Stimulated activated naive CD4-positive, alpha-beta T cell treated with Interleukin-2 at 50 U/mL for 16 hours (primary cell): Measurements from ENCODE around the gene NTRK3.

ENCODE experiments used
- DNase-seq: peaks from one replicate; lab custom pipeline; 2025; lab: John Stamatoyannopoulos, UW

Gene NTRK3

DNA sequence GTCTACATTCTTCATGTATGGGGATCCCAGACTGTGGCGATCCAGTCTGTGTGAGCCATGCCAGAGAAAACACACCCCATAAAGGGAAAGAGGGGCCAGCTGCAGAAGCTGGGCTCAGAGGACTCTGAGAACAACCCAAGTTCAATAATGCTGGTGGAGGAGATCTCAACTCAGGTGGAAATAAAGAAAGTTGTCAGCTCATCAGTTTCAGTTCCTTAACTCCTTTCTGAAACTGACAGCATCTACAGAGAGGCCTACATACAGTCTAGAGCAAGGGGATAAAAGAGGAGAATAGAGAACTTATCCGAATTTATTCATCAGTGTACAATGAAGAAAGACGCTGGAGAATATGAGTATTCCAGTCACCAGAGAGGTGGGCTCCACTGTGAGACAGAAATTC, 77.0 kb downstream of the NTRK3 start:
- DNase-seq, result no peak

DNA sequence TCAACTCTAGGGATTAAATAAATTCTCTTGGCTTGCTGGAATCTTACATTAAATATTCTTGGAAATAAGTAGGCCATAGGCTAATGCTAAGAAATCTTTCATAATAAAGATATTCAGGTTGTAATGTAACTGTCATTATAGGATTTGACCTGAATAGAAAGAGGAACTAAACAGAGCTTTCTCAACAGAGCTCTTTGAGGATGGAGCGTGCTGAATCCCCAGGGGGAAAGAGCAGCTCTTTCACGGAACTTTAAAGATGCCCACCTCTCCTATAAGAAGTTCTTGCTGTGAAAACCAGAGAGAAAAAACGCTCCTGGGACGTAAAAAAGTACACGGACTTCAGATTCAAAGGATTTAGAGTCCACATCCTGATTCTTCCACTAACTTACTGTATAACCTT, 77.9 kb downstream of the NTRK3 start:
- DNase-seq, result no peak

DNA sequence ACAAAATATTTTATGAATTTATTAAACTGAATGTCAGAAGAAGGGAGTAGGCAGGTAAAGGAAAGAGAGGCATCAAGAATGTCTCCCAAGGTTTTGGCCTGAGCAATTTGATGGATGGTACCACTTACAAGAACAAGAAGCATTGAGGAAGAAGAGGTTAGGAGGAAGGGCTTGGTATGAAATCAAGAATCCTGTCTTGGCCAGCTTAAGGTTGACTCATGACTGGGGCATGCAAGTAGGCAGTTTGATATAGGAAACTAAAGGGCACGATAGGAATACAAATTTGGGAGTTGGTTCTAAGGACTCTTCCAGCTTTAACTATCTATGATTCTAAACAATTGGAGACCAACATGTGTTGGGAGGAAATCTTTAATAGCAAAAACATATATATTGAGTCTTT, 79.1 kb downstream of the NTRK3 start:
- DNase-seq, result no peak

DNA sequence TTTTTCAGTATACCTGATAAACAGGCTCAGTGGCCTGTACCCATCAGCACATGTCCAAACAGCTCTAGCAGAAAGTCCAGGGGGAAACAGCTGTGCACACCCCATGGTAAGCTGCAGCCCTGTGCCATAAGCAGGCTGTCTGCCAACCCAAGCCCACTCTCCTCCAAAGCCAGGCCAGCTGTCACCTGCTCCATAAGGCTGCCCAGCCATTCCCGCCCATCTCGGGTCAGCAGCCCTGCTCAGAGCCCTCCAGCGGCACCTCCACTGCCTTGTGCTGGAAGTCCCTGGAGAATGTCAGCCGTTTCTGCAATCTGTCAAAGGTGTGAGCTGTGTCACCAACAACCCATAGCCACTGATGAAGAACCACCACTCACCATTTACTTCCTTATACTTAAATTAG, 82.0 kb downstream of the NTRK3 start:
- no peak for DNase-seq

DNA sequence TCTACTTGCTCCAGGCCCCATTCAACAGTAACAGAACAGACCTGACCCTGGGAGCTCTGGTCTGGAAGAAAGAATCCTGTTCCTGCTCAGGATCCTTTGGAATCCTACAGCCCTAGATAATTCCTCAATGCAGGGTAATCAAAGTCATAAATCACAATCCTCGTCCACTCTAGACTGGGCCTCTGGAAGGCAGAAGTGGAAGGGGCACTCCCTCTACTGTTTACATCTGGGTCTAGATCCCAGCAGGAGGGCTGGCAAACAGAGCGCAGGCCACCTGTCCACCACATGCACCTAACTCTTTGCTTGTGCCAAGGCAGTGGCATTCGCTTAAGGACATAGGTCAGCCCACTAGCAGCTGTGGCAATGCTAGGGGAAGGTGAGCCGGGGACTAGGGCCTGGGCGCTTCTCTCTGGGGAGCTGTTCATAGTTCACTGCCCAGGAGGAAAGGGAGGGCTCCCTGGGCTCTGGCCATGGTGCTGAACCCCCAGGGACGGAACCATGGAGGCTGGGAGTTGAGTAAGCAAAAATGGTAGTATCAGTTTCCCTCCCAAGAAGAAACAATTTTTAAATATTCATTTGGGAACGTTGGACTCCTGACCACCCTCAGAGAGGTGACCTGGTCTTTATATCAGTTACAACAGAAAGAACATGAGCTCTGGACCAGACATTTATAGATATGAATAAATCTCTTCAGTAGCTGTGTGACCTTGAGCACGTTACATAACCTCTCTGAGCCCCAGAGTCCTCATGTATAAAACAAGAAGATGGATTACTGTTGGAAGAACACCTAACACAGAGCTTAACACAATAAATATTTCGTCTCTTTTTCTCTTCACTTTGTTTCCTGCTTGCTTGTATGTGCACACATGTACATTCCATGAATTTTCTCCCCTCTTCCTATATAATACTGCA, 90.2 kb downstream of the NTRK3 start:
- no peak for DNase-seq

DNA sequence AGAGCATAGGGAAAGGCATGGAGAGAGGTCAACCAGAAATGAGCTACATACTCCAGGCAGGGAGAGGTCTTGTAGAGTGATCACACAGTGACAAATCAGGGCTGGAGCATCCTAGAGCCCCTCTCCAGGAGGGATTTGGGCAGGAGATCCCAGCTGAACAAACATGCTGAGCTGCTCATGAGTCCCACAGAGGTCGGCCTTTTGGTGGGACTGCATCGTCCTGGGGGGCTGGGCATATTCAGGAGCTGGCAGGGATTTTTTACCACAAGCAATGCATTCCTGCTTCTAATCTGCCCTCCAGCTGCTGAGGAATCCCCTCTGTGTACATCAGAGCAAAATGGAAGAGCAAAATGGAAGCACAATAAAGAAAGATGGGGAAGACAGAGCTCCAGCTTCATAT, 94.9 kb downstream of the NTRK3 start:
- no peak for DNase-seq

DNA sequence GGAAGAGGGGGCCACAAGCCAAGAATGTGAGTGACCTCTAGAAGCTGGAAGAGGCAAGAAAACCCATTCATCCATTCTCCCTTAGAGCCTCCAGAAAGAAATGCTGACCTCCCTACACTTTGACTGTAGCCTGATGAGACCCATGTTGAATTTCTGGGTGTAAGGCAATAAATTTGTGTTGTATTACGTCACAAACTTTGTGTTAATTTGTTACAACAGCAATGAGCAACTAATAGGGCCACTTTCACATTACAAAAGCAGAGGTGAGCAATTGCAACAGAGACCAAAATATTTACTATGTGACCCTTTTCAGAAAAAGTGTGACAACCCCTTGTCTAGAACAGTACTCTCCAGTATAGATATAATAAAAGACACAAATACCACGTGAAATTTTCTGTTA, 101.2 kb downstream of the NTRK3 start:
- DNase-seq, result no peak

DNA sequence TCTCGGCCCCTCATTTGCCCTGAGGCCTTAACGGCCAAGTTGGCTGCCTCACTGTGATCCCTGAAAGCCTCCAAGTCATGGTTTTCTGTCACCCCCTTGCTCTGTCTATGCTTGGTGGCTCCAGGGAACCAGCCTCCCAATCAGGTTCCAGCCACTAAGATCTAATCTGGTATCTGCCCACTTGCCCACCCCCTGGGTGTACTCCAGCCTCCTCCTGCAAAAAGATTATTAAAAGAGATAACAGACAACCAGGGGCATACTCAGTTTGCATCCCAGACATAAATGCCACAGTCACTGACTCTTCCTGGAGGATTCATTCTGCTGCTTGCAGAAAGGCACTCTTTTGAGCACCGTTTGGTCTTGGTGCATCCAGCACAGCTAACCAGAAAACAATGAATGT, 103.9 kb downstream of the NTRK3 start:
- no peak for DNase-seq

DNA sequence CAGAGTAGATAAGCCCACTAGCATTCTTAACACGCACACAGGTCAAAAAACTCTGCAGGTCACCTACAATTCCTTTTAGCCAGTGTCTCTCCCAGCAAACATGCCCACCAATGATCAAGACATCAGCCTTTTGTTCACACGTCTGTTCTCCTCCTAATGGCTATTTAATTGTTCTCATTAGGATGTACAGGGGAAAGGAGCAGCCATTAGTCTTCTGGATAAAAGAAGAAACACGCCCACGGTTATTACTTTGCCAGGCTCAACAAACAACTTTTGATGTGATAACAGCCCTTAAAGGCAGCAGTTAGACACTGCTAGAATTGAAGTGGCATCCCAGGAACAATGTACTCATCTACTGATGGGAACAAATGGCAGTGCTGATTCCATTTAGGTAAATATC, 108.8 kb downstream of the NTRK3 start:
- no peak for DNase-seq

DNA sequence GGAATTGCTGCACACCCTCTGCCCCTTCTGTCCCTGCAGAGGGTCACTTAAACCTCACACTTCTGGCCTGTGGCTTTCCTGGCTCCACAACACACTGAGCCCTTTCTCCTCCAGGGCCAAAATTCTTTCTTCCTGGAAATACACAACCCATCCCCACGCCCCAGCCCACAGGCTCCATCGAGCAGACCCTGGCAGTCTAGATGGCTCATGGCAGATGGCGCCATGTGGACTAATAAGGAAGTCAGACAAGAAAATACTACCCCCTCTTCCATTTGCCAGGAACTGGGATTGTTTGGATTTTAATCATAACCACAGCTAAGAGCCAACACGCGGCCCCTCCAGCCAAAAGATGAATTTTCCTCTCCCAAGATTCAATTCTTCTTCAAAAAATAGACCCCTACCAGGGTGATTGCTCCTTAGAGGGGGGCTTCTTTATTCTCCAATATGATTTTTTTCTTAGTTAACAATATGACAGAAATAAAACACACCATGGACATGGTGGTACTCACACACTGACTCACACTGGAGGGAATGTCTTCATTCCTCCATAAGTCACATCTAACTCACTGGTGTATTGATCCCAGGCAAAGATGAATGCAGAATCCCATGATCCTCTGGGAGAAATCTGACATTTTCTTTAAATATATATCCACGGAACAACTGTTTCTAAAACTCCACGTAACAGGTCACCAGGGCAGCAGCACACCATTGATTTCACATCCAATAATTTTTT, 111.5 kb downstream of the NTRK3 start:
- no peak for DNase-seq

DNA sequence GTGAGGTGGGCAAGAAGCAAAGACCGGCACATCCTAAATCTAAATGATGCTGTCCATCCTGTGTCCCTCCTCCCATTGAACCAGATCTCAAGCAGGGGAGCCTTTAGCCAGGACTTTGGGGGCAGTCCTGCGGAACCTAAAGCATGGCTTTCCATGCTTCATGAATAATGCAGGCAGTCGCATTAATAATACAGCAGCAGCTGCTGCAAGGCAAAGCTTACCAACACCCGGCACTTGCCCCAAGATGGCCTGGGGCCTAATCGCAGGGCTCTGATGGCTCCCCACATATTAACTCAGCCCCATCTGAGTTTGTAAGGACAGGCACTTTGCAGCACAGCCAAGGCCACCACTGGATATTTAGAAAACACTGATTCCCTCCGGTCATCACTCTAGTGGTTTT, 114.4 kb downstream of the NTRK3 start:
- DNase-seq, result no peak

DNA sequence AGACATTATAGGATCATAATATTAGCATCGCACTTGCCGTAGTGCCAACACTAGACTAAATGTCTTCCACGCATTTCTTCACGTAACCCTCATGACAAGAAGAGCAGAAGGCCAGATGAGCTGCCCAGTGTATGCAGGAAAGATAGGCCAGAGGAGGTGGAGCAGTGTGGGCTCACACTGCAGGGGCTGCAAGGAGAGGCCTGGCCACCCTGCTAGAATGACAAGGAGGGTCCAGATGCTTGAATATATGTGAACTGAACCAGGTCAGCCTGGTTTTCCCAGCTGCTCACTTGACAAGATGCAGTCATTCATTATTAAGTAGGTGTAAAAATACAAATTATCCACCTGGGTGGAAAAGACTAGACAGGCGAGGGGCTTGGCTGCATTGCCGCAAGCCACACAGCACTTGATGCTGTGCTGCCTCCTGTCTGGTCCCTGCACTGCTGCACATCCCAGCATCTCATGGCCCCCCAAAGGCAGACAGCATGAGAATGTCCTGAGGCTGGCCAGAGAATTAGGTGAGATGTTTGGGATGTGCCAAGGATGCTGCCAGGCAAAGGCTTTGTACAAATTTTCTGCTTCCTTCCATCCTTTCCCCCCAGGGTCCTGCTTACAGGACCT, 115.2 kb downstream of the NTRK3 start:
- DNase-seq, result no peak

DNA sequence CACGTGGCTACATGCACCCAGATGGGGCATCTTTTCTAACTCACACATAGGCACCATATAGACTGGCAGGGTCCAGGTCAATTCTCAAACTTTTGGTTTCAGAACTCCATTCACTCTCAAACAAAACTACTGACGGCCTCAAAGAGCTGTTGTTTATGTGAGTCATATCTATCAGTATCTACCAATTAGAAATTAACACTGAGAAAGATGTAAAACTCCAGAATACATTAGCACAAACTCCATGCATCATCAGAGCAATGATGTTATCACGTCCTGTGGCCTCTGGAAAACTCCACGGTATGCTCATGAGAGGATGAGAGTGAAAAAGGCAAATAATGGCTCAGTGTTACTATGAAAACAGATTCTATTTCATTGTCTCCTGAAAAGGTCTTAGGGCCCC, 116.1 kb downstream of the NTRK3 start:
- no peak for DNase-seq

DNA sequence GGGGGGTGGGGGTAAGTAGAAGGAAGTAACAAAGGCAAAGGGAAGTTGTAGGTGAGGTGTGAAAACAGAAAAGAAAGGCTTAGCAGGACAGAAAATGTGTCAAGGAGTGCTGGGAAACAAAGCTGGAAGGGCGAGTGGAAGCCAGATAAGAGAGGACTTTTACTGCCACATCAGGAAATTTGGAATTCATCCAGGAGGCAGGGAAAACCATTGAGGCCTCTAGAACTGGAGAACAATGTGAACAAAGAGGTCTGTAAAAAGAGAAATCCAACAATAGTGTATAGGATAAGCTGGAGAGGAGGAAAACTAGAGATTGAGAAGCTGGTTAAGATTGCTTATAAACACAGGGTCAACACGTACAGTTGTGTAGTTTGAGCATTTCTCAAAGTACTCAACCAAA, 116.6 kb downstream of the NTRK3 start:
- DNase-seq, result no peak

DNA sequence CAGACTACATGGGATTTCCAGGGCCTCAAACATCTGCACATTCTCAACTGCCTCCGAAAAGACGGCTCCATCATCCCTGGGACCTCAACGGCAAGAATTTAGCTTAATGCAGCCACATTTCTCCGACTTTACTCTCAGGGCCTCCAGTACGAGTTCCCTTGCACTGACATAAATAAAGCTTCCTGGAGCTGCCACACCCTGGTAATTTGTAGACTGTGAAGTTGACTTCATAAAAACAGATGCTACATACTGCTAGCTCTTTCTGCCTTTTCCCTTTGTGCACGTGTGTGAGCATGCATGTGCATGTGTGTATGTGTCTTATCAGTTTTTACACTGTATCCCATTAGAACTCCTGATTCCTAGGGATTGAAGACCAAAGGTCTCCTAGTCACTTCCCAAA, 122.7 kb downstream of the NTRK3 start:
- DNase-seq, result no peak

DNA sequence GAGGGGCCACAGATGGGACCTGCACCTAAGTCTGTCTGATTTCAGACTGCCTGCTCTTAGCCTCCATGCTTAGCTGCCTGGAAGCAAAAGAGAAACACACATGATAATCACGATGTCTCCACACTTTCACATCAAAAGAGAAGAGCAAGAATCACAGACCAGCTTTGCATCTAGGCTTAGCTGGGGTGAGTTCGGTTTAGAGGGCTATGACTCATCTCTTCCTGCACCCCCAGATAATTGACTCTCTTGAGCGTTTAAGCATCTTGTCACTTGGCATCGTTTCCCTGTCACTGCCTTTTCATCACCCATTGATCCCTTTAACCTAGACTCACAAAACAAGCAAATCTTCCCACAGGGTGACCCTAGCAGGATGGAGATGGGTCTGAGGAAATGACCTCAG, 124.0 kb downstream of the NTRK3 start:
- no peak for DNase-seq

DNA sequence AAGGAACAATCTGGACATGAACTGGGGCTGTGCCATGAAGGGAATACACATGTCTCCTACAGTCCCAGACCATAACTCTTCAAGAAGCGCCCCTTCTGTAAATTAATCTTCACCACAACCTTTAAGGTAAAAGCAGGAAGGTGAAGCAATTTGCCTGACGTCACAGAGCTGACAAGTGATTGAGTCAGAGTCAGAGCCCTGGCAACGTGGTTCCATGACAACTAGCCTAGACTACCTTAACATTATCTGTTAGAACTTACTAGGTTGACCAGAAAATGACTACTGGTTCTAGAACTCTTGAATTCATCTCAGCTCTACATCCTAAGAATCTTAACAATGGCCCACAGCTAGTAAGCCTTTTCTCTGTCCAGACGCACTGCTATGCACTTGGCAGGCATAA, 124.6 kb downstream of the NTRK3 start:
- no peak for DNase-seq

DNA sequence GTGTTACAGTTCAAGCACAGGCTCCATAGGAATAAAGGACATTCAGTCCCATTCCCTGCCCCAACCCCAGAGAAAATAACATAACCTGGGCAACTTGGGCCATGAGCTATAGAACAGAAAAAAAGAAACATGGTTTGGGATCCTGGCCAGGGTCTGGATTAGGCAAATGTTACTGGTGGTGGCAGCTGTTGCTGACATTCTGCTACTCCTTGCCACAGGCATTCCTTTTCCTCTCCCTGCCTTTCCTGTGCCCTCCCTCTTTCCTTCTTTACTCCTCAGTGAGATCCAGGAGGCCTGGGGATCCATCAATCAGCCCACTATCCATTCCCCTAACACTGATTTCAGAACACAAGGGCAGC, 129.1 kb downstream of the NTRK3 start:
- DNase-seq, result no peak

DNA sequence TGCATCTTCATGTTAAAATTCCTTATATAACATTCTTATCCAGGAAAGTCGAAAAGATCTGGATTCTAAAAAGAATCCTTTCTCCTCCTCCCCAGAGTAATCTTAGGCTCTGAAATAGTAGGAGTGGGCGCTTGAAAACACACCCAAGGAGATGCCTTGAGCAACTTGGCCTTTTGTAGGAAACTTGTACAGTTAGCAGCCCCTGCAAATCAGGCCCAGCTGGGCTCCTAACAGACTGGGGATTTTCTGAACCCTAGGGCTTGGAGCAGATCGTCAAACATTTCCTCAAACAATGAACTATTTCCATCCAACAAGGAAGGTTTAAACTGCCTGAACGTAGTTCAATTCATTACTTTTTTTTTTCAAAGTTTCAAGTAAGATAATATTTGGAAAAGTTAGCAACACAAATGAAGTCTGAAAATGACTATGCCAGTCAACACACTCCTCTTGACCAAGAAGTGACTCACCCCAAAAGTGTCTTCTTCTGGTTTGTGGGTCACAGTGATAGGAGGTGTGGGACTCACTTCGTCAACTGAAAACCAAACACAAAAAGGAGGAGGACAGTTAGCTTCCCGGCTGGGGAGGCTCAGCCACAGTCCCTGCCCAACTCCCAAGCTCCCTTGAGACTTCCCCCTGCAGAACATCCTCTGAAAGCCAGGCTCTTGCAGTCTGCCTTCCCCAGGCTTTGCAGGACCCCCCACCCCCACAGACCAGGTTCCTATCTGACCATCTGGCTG, 129.7 kb downstream of the NTRK3 start:
- no peak for DNase-seq

DNA sequence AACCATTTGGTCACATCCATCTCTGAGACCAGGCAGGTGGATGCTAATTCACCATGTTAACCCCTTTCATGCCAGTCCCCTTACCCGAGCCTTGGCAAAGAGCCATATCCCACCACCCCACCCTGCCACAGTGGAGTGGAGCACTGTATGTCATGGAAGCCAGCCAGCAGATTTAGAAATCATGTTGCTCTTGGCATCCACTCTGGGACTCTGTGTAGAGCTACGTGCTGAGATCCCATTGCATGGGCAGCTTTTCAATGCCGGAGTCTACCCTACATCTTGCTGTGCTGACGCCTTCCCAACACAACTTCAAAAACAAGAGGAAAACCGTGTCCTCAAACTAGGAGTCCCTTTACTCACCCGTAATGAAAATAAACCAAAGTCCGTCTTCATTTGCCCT, 131.0 kb downstream of the NTRK3 start:
- DNase-seq, result no peak

DNA sequence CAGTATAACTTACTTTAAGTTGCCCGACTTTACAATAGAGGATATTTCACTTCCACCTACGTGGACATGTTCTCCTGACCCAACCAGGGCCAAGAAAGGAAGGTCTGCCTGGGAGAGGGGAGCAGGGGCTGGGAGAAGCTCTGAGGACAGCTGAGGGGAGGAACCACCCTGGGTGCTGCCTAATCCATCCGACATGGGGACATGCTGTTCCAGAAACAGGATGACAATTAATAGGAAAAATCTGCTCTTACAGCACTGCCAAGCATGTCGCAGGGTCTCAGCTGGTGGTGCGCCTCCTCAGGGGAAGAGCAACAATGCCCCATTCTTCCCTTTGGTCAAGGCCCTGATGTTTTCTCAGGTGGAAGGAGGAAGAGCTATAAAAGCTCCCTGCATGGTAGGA, 132.3 kb downstream of the NTRK3 start:
- no peak for DNase-seq

DNA sequence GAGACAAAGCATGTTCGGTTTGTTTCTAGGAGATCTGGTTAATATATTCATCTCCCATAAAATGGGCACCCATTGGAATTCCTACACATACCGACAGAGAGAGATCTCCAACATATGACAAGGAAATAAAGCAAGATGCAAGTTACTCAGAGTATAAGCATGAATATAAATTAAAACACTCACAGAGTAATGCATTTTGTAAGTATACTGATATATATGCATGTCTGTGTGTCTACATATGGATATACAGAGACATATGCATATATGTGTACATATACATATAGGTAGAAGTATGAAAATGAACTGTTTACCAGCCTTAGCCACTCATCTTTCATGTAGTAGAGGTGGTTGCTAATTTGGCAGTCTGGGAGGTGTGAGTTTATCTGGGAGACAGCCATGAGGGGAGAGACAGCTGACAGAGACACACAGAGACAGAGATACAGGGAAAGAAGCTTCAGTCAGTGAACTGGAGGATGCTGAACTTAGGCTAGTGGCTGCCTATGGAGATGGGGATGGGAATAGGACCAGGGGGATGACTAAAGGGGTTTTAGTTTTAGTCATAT, 134.5 kb downstream of the NTRK3 start:
- DNase-seq, result no peak
